ENCODE results near the gene MAB21L2. TPM values are rescaled to one million over a fixed set of nuclear protein-coding genes. Genes with fewer than 3 reads are reported as not detected.
"Not testable (repeated sequence)": the region's sequence is repeated elsewhere in the genome, so short reads cannot be mapped to it uniquely, and the experiment has no call there.

Gene MAB21L2
- not detected in 2 replicates for total RNA-seq (2014; rRNA removed; shearing (Covaris generic))

DNA sequence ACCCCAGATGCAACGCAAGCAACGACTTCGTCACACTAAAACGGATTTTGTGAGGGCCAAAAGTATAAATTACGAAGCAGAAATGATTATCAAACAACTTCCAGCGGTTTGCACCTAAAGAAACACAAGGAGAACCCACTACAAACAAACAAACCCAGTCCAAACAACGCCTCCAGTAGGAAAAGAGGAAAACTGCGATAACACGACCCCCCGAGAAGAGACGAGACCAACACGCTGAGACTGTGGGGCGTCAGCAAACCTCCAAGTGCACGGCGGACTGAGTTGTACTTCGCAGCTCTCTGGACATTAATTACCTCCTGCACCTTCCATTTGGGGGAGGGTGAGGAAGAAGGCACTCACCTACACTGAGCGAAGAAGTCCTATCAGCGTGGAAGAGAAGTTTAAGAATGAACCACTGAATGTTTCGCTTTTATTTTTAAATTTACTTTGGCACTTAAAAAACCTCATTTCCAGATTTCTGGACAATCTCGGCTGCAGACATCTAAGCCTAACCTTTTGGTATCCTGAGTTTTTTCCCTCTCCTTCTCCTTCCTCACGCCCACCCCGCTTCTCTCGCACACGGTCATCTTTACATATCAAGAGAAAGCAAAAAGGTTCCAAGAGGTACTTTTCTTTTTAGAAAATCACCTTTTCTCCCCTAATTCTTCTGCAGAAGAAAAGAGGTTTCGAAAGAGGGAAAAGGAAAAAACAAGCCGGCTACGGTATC is at the start of gene MAB21L2:
MAB21L2 (plus strand) TSS at position 6 of the 727 bp plus-strand sequence. CDS start 879 bp downstream, outside the sequence.
- DNase-seq (ENCODE audit: low spot score), result no peak

GRCh38 chr4:150533673-150534072 is 48.3 kb upstream of the MAB21L2 start:
- DNase-seq (ENCODE audit: low spot score), result no peak

DNA sequence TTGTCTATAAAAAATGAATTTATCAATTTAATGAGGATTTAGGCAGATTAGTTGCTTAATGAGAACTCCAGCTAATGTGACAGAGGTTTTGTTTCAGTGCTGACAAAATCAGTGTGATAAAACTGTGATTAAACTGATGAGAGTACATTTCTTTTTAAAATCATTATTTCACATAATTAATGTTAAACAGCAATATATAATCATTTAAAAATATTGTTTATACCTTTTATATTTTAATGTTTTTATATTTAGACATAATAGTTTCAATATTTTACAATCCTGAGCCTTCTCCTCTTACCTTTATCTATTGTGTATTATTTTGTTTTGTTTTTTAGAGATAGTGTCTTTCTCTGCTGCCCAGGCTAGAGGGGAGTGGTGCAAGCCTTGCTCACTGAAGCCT is 47.1 kb upstream of the MAB21L2 start:
- DNase-seq (ENCODE audit: low spot score), result no peak

GRCh38 chr4:150537911-150538310 is 44.0 kb upstream of the MAB21L2 start:
- DNase-seq (ENCODE audit: low spot score), result not testable (repeated sequence)

DNA sequence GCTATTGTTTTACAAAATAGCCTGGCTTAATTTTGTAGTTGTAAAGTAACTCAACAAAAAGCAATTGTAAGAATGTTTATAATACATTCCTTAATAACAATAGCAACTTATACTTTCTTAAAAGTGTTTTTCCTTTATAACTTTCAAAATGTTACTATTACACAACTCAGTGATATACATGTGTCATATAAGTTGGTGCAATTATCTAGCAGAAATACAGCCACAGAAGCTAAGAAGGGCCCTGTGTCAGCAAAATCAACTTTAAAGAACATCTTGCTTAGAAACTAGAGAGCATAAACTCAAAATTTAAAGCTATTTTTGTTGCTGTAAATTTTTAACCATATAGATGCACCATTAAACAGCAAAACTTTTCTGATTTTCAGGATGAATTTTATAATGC is 41.4 kb upstream of the MAB21L2 start:
- no peak for DNase-seq (ENCODE audit: low spot score)

- no peak for DNase-seq (ENCODE audit: low spot score)
These were observed 41.0 kb upstream of the MAB21L2 start for GRCh38 chr4:150540959-150541360.

DNA sequence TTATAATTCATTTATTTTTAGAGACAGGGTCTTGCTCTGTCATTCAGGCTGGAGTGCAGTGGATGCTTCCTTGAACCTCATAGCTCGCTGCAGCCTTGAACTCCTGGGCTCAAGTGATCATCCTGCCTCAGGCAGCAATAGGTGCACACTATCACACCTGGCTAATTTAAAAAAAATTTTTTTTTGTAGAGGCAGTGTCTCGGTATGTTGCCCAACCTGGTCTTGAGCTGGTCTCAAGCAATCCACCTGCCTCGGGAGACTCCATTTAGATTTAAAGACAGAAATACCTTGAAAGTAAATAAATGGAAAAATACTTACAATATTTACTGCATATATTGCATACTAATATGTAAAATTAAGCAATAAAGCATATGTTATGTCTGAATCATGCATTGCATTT is 40.3 kb upstream of the MAB21L2 start:
- DNase-seq (ENCODE audit: low spot score), result no peak

- DNase-seq (ENCODE audit: low spot score), result no peak
These were observed 38.9 kb upstream of the MAB21L2 start for GRCh38 chr4:150543042-150543441.

DNA sequence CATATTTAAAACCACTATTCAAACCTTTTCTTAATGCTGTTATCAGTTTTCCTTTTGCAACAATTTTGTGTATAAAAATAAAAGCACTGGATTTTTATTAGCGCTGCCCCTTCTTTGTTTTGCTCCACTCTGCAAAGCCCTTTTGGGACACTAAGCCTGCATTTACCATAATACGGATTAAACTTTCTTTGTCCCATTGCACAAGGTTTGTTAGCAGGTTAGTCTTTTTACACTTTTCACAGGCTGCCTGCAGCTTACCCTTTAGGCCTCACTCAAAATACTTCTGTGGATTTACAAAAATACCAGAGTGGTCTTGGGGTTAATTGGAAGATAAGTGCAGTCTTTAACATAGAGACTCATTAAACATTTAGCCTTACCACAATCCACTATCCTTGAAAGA is 35.7 kb upstream of the MAB21L2 start:
- no peak for DNase-seq (ENCODE audit: low spot score)

DNA sequence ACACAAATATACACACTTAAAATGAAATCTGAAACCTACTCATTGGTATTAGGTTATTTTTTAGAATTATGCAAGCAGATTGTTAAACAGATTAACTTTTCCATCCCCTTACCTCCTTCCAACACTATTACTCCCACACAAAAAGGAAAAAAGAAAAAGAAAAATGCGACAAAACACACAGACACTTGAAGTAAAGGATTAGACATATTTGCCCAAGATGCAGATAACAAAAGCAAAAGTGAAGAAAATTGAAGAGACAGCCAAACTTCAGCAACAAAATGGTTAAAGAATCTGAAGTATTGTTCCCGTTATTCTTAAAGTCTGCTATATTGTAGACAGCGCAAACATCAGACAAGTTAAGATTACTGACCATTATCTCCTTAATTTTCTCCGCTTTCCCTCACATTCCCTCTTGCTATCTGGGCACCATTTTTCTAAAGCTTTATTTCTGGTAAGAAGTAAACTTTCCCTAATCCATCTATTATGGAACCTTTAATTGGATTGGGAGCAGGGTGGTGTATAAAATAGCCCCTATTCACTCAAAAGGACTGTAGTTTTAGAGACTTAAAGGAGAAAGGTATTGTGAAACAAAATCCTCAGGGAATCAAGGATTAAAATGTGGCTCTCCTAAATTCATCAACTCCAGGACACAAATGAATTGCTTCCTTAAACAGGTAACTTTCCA is 34.7 kb upstream of the MAB21L2 start:
- DNase-seq (ENCODE audit: low spot score), result no peak

DNA sequence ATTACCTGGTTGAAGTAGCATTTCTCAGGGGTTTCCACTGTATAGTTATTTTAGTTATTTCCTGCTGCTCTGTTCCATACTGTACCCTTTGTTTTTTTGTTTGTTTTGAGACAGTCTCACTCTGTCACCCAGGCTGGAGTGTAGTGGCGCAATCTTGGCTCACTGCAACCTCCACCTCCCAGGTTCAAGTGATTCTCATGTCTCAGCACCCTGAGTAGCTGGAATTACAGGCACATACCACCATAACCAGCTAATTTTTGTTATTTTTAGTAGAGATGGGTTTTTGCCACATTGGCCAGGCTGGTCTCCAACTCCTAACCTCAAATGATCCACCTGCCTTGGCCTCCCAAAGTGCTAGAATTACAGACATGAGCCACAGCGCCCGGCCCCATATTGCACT is 24.1 kb upstream of the MAB21L2 start:
- not testable (repeated sequence) for DNase-seq (ENCODE audit: low spot score)

DNA sequence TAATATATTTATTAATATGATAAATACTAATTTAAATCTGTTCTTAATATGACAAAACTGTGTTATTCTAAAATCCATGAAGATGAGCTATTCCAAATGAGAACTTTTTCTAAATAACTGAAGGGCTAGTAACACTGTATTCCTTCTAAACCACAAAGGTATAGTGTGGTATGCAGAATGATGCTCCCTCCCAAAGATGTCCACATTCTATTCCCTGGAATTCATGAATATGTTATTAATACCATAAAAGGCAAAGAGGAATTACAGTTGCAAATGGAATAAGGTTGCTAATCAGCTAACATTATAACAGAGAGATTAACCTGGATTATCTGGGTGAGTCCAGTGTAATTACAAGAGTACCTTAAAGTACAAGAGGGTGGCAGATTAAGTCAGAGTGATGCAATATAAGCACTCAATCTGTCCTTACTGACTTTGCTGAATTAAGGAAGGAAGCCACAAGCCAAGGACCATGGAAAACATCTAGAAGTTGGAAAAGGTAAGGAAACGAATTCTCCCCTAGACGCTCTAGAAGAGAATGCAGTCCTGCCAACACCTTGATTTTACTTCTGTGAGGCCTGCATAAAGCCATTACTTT is 20.7 kb upstream of the MAB21L2 start:
- DNase-seq (ENCODE audit: low spot score), result no peak

GRCh38 chr4:150562250-150562649 is 19.7 kb upstream of the MAB21L2 start:
- no peak for DNase-seq (ENCODE audit: low spot score)

DNA sequence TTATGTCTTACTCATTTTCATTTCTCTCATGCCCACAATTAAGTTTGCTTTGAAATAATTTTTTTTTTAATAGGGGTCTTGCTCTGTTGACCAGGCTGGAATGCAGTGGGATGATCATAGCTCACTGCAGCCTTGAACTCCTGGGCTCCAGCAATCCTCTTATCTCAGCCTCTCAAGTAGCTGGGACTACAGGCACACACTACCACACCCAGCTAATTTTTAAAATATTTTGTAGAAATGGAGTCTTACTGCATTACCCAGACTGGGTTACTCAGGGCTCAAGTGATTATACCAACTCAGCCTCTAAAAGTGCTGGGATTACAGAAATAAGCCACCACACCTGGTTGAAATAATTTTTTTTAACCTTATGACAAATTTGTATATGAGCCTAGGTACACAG is 19.2 kb upstream of the MAB21L2 start:
- no peak for DNase-seq (ENCODE audit: low spot score)

DNA sequence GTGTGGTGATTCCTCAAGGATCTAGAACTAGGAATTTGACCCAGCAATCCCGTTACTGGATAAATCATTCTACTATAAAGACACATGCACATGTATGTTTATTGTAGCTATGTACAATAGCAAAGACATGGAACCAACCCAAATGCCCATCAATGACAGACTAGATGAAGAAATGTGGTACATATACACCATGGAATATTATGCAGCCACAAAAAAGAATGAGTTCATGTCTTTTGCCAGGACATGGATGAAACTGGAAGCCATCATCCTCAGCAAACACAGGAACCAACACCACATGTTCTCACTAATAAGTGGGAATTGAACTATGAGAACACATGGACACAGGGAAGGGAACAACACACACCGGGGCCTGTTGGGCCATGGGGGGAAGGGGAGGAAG is 17.0 kb upstream of the MAB21L2 start:
- DNase-seq (ENCODE audit: low spot score), result not testable (repeated sequence)

DNA sequence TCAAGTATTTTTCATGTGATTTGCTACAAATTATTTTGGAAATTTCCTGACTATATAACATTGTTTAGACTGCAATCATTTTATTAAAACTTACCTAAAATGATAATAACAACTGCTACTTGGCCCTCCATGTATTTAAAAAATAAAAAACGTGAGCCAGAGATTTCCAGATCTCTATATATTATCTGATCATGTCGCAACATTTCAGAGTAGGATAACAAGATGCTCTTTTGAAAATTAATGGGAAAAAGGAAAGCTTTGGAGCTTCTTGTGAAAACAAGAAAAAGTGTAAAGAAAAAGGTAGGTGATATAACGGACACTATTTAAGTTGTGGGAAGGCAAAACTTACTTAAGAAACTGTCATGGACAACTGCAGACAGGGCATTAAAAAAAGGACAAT is 14.9 kb upstream of the MAB21L2 start:
- DNase-seq (ENCODE audit: low spot score), result no peak

GRCh38 chr4:150569384-150569987 is 12.5 kb upstream of the MAB21L2 start:
- no peak for DNase-seq (ENCODE audit: low spot score)

DNA sequence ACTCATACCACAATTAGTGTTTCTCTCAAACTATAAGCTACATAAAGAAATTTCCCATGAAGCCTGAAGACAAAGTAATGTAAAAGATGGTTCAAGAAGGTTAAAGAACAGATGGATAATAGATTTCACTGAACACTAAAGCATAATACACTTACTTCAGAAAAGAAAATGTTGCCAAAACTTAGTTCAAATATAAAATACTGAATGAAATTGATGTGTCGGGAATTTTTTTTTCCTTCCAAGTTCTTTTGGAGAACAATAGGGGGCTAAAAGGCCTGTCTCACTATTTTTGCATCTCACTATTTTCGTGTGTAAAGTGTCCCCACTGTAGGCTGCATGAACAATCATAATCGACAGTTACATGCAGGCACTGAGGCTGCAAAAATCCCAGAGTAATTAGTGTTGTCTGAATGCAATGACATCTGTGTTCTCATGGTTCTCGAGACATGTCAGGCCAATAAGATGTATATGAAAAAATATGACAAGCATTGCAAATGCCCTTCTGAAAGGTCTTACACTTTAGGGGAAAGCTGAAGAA is 11.9 kb upstream of the MAB21L2 start:
- DNase-seq (ENCODE audit: low spot score), result no peak

DNA sequence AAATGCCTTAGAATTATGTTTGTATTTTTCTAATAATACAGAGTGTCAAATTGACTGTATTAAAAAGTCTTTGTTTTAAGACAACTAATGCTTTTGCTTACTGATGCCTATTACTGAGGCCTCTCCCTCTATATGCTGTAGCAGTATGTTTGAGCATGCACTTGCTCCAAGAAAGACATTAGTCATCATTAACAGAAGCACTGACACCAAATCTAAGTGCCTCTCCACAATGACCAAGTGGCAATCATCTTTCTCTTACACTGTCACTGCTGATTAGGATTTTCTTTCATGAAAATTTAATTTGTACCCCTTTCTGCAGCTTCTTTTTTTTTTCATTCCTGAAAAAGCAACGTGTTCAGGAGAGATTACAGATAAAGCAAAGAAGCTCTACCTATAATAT is 11.1 kb upstream of the MAB21L2 start:
- DNase-seq (ENCODE audit: low spot score), result no peak

DNA sequence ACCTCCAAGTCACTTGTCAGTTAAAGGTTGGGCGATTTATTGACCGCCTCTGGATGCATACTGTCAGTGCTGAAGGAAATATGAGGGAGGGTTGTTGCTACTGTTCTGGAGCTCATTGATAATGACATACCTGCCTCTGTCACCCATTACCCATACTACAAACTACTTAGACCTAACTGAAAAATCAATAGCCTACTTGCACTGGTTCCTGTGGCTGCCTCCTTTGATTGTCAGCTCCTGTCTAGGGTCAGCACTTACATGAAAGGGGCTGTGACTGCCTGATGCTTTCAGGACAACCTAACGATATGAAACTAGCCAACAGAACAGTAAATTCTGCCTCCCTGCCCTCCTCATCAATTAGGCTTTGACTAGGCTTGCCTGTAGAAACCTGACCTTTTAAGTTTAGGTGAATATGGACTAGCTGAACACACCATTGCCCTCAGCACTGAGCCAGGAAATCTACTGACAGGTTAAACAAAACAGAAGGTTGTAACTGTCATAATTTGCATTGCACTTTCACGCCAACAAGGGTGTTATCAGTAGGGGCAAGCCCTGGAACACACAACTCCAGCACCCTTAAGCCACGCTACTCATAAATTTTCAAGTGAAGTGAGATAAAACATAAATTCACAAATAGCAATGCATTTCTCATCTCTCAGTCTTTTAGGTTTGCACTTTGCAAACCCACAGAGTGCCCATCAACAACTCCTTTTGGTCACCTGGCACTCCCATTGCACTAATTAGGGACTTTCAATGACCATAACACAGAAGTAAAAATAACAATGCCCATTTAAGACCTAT is 9.0 kb upstream of the MAB21L2 start:
- no peak for DNase-seq (ENCODE audit: low spot score)

DNA sequence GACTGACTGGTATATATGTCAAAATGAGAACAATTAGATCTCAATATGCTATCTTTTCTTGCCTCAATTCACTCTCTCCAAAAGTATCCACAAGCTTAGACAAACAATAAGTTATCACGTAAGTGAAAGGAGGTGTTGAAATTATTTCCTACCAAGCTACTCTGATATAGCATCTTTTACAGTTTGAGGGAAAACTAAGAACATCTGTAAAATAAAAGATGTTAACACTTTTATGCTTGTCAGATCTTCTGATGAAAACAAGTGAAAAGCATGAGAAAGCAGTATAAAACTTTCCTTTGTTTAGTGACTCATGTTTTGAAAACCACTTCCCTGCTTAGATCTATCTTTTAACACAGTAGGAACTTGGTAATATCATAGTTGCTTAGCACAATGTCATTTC is 8.4 kb upstream of the MAB21L2 start:
- no peak for DNase-seq (ENCODE audit: low spot score)

Data from HT-29 (cell line).